ENCODE results near the gene IGFBP6. TPM values are rescaled to one million over a fixed set of nuclear protein-coding genes. Genes with fewer than 3 reads are reported as not detected.
A peak's percentile ranks its signal among the peaks of the same experiment; 100 is the strongest.

Gene IGFBP6
- total and polyA plus RNA-seq, 9 of the 15 experiments (the other 6 are each of a cell fraction or from before 2014, with no cell fraction given), result 0.15 to 1.4 (median 0.54) TPM

DNA sequence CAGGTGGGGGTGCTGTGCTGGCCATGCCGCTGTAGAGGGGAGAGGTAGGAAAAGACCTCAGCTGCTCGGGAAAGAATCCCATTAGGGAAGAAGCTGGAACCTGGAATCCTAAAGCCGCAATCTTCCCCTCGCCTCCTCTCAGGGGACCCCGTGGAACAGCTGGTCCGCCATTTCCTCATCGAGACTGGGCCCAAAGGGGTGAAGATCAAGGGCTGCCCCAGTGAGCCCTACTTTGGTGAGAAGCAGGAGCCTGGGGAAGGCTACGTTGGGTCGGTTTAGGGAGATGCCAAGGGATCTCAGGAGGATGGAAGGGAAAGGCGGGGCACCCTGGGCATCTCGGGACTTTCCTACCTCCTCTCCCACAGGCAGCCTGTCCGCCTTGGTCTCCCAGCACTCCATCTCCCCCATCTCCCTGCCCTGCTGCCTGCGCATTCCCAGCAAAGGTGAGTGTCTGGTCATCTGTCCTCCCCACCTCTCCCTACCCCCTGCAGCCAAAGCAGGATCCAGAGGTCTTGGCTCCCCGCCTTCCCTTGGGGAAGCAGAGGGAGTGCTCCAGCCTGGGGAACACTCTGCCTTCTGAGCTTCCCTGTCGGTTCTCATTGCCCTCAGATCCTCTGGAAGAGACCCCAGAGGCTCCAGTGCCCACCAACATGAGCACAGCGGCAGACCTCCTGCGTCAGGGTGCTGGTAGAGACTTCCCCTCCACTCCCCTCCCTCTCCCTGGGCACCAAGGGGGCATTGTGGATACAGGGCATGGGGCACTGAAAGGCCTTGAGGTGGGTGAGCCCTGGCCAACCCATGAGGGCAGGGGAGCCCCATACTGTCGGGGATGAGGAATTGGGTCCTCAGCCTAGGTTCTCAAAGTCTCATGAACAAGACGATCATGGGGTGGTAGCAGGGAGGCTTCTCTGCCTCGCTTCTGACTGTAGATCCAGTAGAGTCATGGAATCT is 35.2 kb upstream of the IGFBP6 start (continued):
- TF ChIP-seq, protein P1, sequence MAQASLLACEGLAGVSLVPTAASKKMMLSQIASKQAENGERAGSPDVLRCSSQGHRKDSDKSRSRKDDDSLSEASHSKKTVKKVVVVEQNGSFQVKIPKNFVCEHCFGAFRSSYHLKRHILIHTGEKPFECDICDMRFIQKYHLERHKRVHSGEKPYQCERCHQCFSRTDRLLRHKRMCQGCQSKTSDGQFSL (CRISPR knock-in tag; IDR thresholded peaks at IDR 0.05), result 0 out of 2 replicates have a peak, but pooled peaks have one; percentile 45
- TF ChIP-seq, protein P1 (tag; IDR thresholded peaks at IDR 0.05), result no peak
- TF ChIP-seq RBFOX2 (IDR thresholded peaks at IDR 0.05; ENCODE audit: low read depth, low read length) (0 out of 2 replicates have a peak, but pooled peaks have one; percentile 6), RB1 (IDR thresholded peaks at IDR 0.05; ENCODE audit: low read depth) (no peak), ZNF263 (CRISPR knock-in tag; IDR thresholded peaks at IDR 0.05; ENCODE audit: borderline replicate concordance) (peak; percentile 51), ZNF316 (IDR thresholded peaks at IDR 0.05) (no peak)

DNA sequence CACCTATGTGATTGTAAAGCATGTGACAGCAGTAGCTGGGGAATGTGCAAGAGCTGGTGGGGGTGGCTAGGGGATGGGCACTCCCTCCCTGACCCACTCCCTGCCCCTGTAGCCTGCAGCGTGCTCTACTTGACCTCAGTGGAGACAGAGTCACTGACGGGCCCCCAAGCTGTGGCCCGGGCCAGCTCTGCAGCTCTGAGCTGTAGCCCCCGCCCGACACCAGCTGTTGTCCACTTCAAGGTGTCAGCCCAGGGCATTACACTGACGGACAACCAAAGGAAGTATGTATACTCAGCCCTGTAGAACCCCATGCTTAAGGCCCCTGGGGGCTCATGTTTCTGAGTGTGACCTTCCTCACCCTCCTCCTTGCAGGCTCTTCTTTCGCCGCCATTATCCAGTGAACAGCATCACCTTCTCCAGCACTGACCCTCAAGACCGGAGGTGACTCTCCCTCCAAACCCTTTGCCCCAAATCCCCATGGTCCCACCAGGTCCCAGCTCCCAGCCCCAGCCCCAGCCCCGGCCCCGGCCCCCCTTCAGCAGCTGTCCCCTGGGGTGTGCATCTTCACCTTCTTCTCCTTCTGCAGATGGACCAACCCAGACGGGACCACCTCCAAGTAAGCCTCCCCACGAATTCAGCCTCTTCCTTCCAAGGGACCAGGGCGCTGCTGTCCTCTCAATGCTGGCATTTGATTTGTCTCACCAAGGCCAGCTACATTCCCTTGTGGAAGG is 34.3 kb upstream of the IGFBP6 start:
- Histone ChIP-seq H3K27me3 (ENCODE audit: control insufficient read depth in 2 of 2, insufficient read depth in 2 of 2, low read length in 2 of 2) (no peaks in the 10 kb centered on the region; a peak in 1 of 5 replicates), H3K79me2 (ENCODE audit: control insufficient read depth, insufficient read depth, low read length) (no peaks in the 10 kb centered on the region), H3K9me3 (replicated peaks; ENCODE audit: control insufficient read depth, insufficient read depth, low read depth, low read length) (no peaks in the 10 kb centered on the region), H3K9me1 (ENCODE audit: control insufficient read depth, insufficient read depth, low read length) (no peaks in the 10 kb centered on the region), H3K4me3 (no peak overlapping the region), H3K4me1 (replicated peaks in 1 of 2; ENCODE audit: control insufficient read depth in 2 of 2, insufficient read depth in 2 of 2, low read length in 2 of 2) (peaks cover 8 to 42% of the 10 kb centered on the region in 2 experiments; a peak in 4 of 5 replicates), H3K4me2 (ENCODE audit: insufficient read depth, low read length) (no peak overlapping the region), H4K20me1 (replicated peaks; ENCODE audit: control insufficient read depth, insufficient read depth, low read length) (no peaks in the 10 kb centered on the region), H3K27ac (ENCODE audit: extremely low read depth, low read depth, low read length) (no peak overlapping the region), H3K36me3 (ENCODE audit: control insufficient read depth, insufficient read depth, low read length) (peaks cover 8% of the 10 kb centered on the region; the same call in 2 of the 3 replicates), H2AFZ (ENCODE audit: low read depth, low read length) (no peak overlapping the region), H3K9ac (ENCODE audit: insufficient read depth in 1 of 2, low read depth in 2 of 2, low read length in 2 of 2) (peak overlapping the region in 1 of 2 experiments; percentile 2; a peak in 1 of 4 replicates)
- ChIA-PET POLR2A (interaction anchor here (0.6 to 1.4 kb wide), 5 partner anchors 8 to 18 kb away, joined by 3 to 6 read pairs (median 3); partner anchors contain the start of gene SPRYD3), CTCF (ENCODE audit: low intra/inter-chr PET ratio) (interaction anchor here (0.6 kb wide), 1 partner anchor 261 kb away, joined by 3 read pairs; no protein-coding TSS in a partner anchor)
- ATAC-seq (no peak), FAIRE-seq (no peak), DNase-seq (ENCODE audit: extremely low read depth in 1 of 4, low spot score in 3 of 4) (no peak)
- BruUV-seq (replicated peaks), result no TSS peak
- in situ Hi-C loops (cut with MboI) (loop anchor here (10.0 kb wide), 1 partner anchor 142 kb away; the partner anchor contains the start of gene ITGB7), intact Hi-C loops (cut with micrococcal nuclease) (loop anchor here (10.0 kb wide), 1 partner anchor 442 kb away; the partner anchor contains the start of genes NPFF and TARBP2)
- 48% methylated on average over 11 of the region's 14 CpGs for WGBS (ENCODE audit: insufficient coverage, low coverage, missing lambda C conversion rate)
- no peak for TF ChIP-seq ZNF583 (CRISPR knock-in tag; IDR thresholded peaks at IDR 0.05)
- no peak for TF ChIP-seq PTTG1 (tag; IDR thresholded peaks at IDR 0.05; ENCODE audit: low read depth)
- no peak for TF ChIP-seq RBM34 (IDR thresholded peaks at IDR 0.05; ENCODE audit: borderline replicate concordance, insufficient read depth, low read length)
- TF ChIP-seq NFYB (IDR thresholded peaks at IDR 0.05; ENCODE audit: extremely low read depth, insufficient read length), result no peak
- no peak for TF ChIP-seq MTA3 (IDR thresholded peaks at IDR 0.05; ENCODE audit: borderline replicate concordance)
- TF ChIP-seq HNRNPH1 (optimal IDR thresholded peaks at IDR 0.05; ENCODE audit: low read depth, low read length), result no peak
- TF ChIP-seq, protein P2, sequence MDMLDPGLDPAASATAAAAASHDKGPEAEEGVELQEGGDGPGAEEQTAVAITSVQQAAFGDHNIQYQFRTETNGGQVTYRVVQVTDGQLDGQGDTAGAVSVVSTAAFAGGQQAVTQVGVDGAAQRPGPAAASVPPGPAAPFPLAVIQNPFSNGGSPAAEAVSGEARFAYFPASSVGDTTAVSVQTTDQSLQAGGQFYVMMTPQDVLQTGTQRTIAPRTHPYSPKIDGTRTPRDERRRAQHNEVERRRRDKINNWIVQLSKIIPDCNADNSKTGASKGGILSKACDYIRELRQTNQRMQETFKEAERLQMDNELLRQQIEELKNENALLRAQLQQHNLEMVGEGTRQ (CRISPR knock-in tag; IDR thresholded peaks at IDR 0.05), result no peak
- TF ChIP-seq, protein P3, sequence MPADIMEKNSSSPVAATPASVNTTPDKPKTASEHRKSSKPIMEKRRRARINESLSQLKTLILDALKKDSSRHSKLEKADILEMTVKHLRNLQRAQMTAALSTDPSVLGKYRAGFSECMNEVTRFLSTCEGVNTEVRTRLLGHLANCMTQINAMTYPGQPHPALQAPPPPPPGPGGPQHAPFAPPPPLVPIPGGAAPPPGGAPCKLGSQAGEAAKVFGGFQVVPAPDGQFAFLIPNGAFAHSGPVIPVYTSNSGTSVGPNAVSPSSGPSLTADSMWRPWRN (IDR thresholded peaks at IDR 0.05; ENCODE audit: low read depth), result no peak
- no peak for TF ChIP-seq MYC (IDR thresholded peaks at IDR 0.05; ENCODE audit: low read depth, low read length)
- TF ChIP-seq MYC (CRISPR knock-in tag; IDR thresholded peaks at IDR 0.05; ENCODE audit: borderline replicate concordance, low read depth), result no peak
